Ovary (tissue), 3 donors: ENCODE measurements around the gene SYCP1.

ENCODE experiments used
- CTCF ChIP-seq, 3 donors: fragments of 450-650 bp in 2 of 3; fragments of 200-600 bp in 1 of 3; IDR thresholded peaks; one replicate each; pipeline versions ENCODE4 v1.5.1 to v1.8.0; 2016 to 2022; ENCODE audit warnings: antibody characterized with exemption in 3 of 3, mild to moderate bottlenecking in 1 of 3
- EP300 ChIP-seq: sonication (generic); formaldehyde crosslinking; IDR thresholded peaks from one replicate; pipeline ENCODE4 v1.6.1; 2017; ENCODE audit warnings: antibody characterized with exemption
- POLR2A ChIP-seq: fragments of 450-650 bp; IDR thresholded peaks from one replicate; pipeline ENCODE4 v1.6.1; 2017; ENCODE audit warnings: antibody characterized with exemption, mild to moderate bottlenecking, moderate library complexity
- donor health status: DM: no; HTN: no; CAD: no.

- TF ChIP-seq EP300: no peak
- TF ChIP-seq CTCF (IDR thresholded peaks at IDR 0.05): no peak
- no peak for TF ChIP-seq POLR2A
These were observed 122.2 kb downstream of the SYCP1 start for GRCh38 chr1:114976891-114977290.
